Spleen (tissue), 7 donors: ENCODE data around the gene DMGDH.

ENCODE experiments used
- POLR2A ChIP-seq, 3 donors: fragments of 450-650 bp; IDR thresholded peaks; one replicate each; pipeline ENCODE4 v1.5.1; 2017; ENCODE audit warnings: antibody characterized with exemption in 3 of 3, mild to moderate bottlenecking in 1 of 3
- TF ChIP-seq, protein P1 (sequence below), 11 experiments: fragments of 200-600 bp in 7 of 11; fragments of 450-650 bp in 4 of 11; sonication (generic) in 4 of 11; IDR thresholded peaks in 8 of 11; conservative IDR thresholded peaks in 3 of 11; 1 replicate in 7 of 11; 2 replicates in 4 of 11; pipeline versions ENCODE4 v1.4.0 to v1.8.0; 2016 to 2021; ENCODE audit warnings: antibody characterized with exemption in 11 of 11, inconsistent platforms in 4 of 11, mild to moderate bottlenecking in 1 of 11
- donor health status: DM: no; HTN: no; CAD: no; lungs with moderate emphysema.
- donor health status: DM: no; HTN: no; CAD: no.
- donor health status: DM: no; HTN: no; CAD: no.

DNA sequence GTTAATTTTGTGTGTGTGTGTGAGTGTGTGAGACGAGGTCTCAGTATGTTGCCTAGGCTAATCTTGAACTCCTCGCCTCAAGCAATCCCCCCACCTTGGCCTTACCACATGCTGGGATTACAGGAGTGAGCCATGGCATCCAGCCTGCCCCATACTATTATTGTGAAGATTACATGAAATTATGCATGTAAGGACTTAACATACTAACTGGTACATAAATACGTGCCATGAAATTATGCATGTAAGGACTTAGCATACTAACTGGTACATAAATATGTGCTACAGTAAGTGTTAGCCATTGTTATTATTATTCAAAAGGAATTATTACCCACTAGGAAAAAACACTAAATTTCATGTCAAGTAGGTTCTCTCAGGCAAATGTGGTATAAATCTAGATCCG, 16.2 kb downstream of the DMGDH start:
- TF ChIP-seq, protein P1, sequence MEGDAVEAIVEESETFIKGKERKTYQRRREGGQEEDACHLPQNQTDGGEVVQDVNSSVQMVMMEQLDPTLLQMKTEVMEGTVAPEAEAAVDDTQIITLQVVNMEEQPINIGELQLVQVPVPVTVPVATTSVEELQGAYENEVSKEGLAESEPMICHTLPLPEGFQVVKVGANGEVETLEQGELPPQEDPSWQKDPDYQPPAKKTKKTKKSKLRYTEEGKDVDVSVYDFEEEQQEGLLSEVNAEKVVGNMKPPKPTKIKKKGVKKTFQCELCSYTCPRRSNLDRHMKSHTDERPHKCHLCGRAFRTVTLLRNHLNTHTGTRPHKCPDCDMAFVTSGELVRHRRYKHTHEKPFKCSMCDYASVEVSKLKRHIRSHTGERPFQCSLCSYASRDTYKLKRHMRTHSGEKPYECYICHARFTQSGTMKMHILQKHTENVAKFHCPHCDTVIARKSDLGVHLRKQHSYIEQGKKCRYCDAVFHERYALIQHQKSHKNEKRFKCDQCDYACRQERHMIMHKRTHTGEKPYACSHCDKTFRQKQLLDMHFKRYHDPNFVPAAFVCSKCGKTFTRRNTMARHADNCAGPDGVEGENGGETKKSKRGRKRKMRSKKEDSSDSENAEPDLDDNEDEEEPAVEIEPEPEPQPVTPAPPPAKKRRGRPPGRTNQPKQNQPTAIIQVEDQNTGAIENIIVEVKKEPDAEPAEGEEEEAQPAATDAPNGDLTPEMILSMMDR (IDR thresholded peaks at IDR 0.05 in 8 of 11, conservative IDR thresholded peaks at IDR 0.05 in 3 of 11), result no peak
- no peak for TF ChIP-seq POLR2A (IDR thresholded peaks at IDR 0.05)
